Right renal cortex interstitium (tissue), 3 donors: ENCODE measurements around the gene CCDC40. TPM values are rescaled to one million over a fixed set of nuclear protein-coding genes. Genes with fewer than 3 reads are reported as not detected.
"Not testable (repeated sequence)": the region's sequence is repeated elsewhere in the genome, so short reads cannot be mapped to it uniquely, and the experiment has no call there.

Experiments
- DNase-seq, 3 donors: peaks; one replicate each; pipeline ENCODE4 v3.0.0-alpha.2; 2013; ENCODE audit warnings: low read depth in 3 of 3, low spot score in 2 of 3
- polyA plus RNA-seq, 3 donors: library from polyadenylated mRNA; unstranded; fragments of 120-200 nt; gene quantifications; one replicate each; pipeline ENCODE4 v1.2.1, GENCODE V29; 2013; ENCODE audit not compliant: insufficient read length in 3 of 3

CCDC40 gene
- polyA plus RNA-seq, 3 donors, result 9.4 to 15.6 (median 9.6) TPM

GRCh38 chr17:80072410-80072809 is 36.0 kb downstream of the CCDC40 start:
- DNase-seq, result no peak

DNA sequence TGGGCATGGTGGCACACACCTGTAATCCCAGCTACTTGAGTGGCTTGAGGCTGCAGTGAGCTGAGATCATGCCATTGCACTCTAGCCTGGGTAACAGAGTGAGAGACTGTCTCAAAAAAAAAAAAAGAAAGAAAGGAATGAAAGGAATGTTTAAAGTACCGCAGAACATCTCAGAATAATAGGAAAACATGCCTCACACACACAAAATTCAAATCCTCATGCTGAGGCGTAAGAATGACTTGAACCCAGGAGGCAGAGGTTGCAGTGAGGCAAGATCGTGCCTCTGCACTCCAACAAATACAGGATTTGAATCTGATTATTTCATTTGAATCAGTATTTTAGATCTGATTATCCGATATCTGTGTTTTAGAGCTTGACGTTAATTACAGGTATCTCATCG is 43.6 kb downstream of the CCDC40 start:
- no peak for DNase-seq

GRCh38 chr17:80081596-80081995 is 45.2 kb downstream of the CCDC40 start:
- DNase-seq, result no peak

- DNase-seq, result peak in 1 of 3 donors; percentile 69
These were observed 46.1 kb downstream of the CCDC40 start for GRCh38 chr17:80082403-80083135.

DNA sequence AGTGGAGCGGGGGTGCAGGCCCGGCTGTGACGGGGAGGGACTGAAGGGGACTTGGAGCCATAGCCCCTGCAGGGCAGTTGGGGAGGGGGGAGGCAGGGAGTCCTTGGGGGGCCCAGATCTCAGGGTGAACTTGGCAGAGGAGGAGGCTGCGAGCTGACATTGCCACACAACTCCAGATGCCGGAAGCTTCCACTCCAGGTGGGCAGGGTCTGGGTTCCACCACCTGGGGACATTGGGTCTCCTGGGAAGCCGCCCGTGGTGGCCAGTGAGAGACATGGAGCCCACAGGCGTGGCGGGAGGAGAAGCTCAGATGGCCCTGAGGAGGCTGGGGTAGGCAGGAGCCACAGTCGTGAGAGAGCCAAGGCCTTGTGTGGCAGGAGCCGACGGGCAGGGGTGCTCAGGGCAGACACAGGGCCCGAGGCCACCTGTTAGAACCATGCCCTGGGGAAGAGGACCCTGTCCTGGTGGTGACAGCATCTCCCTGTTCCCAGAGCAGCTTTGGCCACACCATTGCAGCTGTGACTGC is 46.8 kb downstream of the CCDC40 start:
- no peak for DNase-seq

DNA sequence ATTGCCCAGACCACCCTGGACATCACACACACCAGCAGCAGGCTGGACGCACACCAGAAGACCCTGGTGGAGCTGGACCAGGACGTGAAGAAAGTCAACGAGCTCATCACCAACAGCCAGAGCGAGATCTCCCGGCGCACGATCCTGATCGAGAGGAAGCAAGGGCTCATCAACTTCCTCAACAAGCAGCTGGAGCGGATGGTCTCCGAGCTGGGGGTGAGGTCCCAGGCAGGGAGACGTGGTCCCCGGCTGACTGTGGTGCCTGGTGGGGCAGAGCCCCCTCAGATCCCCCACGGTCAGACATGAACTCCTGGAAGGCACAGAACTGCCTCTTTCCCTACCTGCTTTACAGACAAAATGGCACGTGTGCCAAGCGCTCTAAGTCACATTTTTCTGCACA is 48.3 kb downstream of the CCDC40 start:
- no peak for DNase-seq

- no peak for DNase-seq
These were observed 49.6 kb downstream of the CCDC40 start for GRCh38 chr17:80086081-80086480.

GRCh38 chr17:80086616-80087015 is 50.2 kb downstream of the CCDC40 start:
- DNase-seq, result no peak

- DNase-seq, result no peak
These were observed 51.2 kb downstream of the CCDC40 start for GRCh38 chr17:80087346-80088265.

- no peak for DNase-seq
These were observed 53.3 kb downstream of the CCDC40 start for GRCh38 chr17:80089762-80090161.

DNA sequence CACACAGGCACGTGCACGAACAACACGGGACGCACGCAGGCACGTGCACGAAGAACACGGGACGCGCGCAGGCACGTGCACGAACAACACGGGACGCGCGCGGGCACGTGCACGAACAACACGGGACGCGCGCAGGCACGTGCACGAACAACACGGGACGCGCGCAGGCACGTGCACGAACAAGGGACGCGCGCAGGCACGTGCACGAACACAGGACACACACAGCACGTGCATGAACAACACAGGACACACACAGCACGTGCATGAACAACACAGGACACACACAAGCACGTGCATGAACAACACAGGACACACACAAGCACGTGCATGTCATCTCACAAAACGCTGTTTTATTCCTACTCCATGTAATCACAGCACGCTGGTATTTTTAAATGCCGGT is 53.7 kb downstream of the CCDC40 start:
- not testable (repeated sequence) for DNase-seq

DNA sequence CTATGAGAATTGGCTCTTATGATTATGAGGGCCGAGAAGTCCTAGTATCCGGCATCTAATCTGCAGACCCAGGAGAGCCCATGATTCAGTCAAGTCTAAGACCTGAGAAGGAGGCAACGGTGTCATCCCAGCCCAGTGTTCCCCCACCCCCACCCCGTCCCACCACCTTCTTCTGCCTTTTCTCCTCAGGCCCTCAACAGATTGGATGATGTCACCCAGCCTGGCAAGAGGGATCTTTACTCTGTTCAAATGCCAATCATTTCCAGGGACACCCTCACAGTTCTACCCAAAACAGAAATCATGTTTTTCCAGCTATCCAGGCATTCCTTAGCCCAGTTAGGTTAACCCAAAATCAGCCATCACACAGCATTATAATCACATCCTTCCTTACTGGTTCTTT is 54.9 kb downstream of the CCDC40 start:
- no peak for DNase-seq

GRCh38 chr17:80092959-80093358 is 56.5 kb downstream of the CCDC40 start:
- DNase-seq, result no peak

DNA sequence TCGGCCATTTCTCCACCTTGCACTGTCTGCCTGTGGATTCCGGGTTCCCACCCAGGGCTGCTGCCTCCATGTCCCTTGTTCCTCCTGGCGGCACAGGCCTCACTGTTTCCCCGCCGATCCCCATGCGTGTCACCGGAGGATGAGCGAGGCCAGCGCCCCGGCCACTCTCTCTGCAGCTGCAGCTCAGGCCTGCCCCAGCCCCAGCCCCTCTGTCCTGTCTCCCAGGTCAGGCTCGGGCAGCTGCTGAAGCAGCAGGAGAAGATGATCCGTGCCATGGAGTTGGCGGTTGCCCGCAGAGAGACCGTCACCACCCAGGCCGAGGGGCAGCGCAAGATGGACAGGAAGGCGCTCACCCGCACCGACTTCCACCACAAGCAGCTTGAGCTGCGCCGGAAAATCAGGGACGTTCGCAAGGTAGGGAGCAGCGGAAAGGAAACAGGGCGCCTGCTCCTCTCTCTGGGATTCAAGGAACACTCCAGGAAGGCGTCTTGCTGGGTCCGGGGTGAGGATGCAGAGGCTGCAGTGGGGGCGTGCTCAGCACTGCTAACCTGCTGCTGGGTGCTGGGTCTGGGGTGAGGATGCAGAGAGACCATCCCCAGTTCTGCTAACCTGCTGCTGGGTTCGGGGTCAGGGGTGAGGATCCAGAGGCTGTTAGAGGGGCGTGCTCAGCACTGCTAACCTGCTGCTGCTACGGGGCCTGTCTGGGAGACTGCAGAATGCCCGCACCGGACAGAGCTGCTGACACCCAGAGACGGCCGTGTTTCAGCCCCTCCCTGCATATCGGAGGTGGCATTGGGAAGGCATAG is 58.8 kb downstream of the CCDC40 start:
- no peak for DNase-seq

DNA sequence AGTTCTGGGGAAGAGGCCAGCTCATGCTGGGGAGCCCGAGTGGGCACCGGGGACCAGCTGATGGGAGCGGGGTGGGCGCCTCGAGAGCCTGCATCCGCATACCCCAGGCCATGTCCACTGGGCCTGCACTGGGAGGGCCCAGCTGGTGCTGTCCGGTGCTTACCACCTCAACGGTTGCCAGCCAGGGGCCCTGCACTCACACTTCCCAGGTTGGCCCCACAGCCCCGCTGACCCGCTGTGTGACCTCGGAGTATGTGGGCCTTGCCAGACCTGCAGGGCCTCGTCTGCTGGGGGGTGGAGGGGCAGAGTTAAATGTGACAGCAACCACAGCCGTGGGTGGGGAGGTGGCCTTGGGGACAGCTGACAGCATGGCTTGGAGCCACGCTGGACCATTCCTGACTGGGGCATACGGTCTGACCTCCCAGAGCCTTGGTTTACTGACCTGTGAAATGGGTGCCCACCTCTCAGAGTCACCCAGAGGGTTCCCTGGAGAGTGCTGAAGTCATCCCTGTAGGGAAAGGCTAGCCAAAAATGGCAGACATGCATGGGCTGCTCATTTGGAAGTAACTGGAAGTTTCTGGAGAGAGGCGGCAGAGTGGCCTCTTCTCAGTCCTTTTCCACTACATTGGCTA is 59.5 kb downstream of the CCDC40 start:
- no peak for DNase-seq

DNA sequence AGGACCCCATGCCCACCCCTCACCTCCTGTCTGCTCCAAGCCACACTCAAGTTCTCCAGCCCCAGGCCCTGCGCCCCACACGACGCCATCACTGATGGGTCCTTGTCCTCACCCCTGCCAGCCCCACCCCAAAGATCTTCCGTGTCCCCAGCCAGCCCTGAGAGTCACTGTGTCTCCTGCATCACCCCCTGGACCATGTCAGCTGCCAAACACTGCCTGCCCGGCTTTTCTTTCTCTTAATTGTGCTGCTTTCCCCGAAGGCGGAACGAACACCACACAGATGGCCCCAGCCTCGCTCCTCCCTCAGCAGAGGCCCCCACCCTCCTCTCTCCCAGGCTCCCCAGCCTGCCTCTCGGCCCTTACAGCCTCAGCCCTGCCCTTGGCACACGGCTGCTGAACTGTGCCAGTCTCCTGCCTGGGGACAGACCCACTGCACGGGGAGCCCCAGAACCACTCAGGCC is 60.1 kb downstream of the CCDC40 start:
- no peak for DNase-seq

- DNase-seq, result no peak
These were observed 60.7 kb downstream of the CCDC40 start for GRCh38 chr17:80097127-80097621.

DNA sequence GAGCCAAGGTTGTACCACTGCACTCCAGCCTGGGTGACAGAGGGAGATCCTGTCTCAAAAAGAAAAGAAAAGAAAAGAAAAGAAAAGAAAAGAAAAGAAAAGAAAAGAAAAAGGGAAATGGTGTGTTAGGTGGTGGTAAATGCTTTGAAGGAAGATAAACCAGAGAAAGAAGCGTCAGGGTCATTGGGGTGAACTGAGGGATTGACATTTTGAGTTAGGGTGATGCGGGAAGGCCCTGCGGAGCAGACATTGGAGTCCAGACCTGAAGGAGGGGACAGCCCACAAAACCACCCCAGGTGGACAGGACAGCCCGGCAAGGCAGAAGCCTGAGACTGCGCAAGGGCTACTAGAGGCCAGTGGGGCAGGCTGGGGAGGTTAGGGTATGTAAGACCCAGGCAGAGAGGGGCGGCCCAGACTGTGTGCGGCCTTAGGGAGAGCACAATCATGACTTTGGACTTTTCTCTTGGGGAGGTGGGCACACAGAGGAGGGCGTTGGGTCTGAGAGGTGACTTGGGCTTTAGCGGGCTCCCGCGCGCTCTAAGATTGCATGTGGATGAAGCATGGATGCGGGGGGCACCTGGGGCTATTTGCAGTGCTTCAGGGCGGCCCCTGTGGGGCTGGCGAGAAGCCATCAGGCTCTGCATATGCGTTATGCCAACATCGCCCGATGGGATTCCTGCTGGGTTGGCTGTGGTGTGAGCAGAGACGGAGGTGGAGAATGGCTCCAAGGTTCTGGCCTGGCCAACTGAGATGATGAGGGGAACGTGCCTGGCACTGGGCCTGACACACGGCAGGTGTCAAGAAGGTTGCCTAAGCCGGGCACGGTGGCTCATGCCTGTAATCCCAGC is 61.6 kb downstream of the CCDC40 start:
- DNase-seq, result no peak
